ENCODE measurements around the gene MAEA. TPM values are rescaled to one million over a fixed set of nuclear protein-coding genes. Genes with fewer than 3 reads are reported as not detected.

MAEA gene
- total RNA-seq, 1 experiment from 2014 or later = 81.1 TPM

GRCh38 chr4:1381944-1382541 lies 92.4 kb downstream of the MAEA start:
- DNase-seq = no peak
- Mint-ChIP-seq H3K4me3 (ENCODE audit: unreplicated experiment) (no peak overlapping the region), H3K27ac (ENCODE audit: unreplicated experiment) (no peak overlapping the region), H3K4me1 (ENCODE audit: low read depth, unreplicated experiment) (no peaks in the 10 kb centered on the region), H3K27me3 (ENCODE audit: insufficient read depth, unreplicated experiment) (no peaks in the 10 kb centered on the region), H3K36me3 (ENCODE audit: insufficient read depth, unreplicated experiment) (no peaks in the 10 kb centered on the region), H3K9me3 (ENCODE audit: unreplicated experiment) (no peaks in the 10 kb centered on the region)
- no peaks in the 10 kb centered on the region for H3K4me1 ChIP-seq
- no peaks in the 10 kb centered on the region for H3K36me3 ChIP-seq (ENCODE audit: control insufficient read depth, insufficient read depth, low read length)
- intact Hi-C loops (cut with micrococcal nuclease; ENCODE audit: unreplicated experiment) = no loop called here
- H3K9me3 ChIP-seq = no peaks in the 10 kb centered on the region
- no peak overlapping the region for H3K4me3 ChIP-seq (ENCODE audit: low read depth, low read length)
- ChIA-PET POLR2A (no interaction called here), CTCF (interaction anchor here (0.7 kb wide), 1 partner anchor 223 kb away, joined by 13 read pairs; no protein-coding TSS in a partner anchor)
- no peak for TF ChIP-seq CTCF (IDR thresholded peaks at IDR 0.05; ENCODE audit: insufficient read depth in 1 of 2, low read depth in 1 of 2, low read length in 1 of 2, severe bottlenecking in 1 of 2, unreplicated experiment in 1 of 2)
- no peaks in the 10 kb centered on the region for H3K27me3 ChIP-seq (replicated peaks; ENCODE audit: control insufficient read depth, insufficient read depth, low read length)
- BruUV-seq (replicated peaks) = no TSS peak

- Histone ChIP-seq H3K27me3 (replicated peaks; ENCODE audit: control insufficient read depth, insufficient read depth, low read length) (no peaks in the 10 kb centered on the region), H3K36me3 (ENCODE audit: control insufficient read depth, insufficient read depth, low read length) (no peaks in the 10 kb centered on the region), H3K4me3 (ENCODE audit: low read depth, low read length) (no peak overlapping the region), H3K9me3 (no peaks in the 10 kb centered on the region), H3K4me1 (no peaks in the 10 kb centered on the region)
- BruUV-seq (replicated peaks) = no TSS peak
- POLR2A ChIA-PET = no interaction called here
- peaks cover under 1% of the 10 kb centered on the region for H3K9me3 Mint-ChIP-seq (ENCODE audit: unreplicated experiment)
- TF ChIP-seq CTCF (IDR thresholded peaks at IDR 0.05; ENCODE audit: insufficient read depth in 1 of 2, low read depth in 1 of 2, low read length in 1 of 2, severe bottlenecking in 1 of 2, unreplicated experiment in 1 of 2) = no peak
- DNase-seq = no peak
- H3K4me3 Mint-ChIP-seq (ENCODE audit: unreplicated experiment) = no peak overlapping the region
- H3K27ac Mint-ChIP-seq (ENCODE audit: unreplicated experiment) = no peak overlapping the region
- H3K27me3 Mint-ChIP-seq (ENCODE audit: insufficient read depth, unreplicated experiment) = no peaks in the 10 kb centered on the region
- H3K4me1 Mint-ChIP-seq (ENCODE audit: low read depth, unreplicated experiment) = no peaks in the 10 kb centered on the region
- no peaks in the 10 kb centered on the region for H3K36me3 Mint-ChIP-seq (ENCODE audit: insufficient read depth, unreplicated experiment)
- CTCF ChIA-PET = no interaction called here
- intact Hi-C loops (cut with micrococcal nuclease; ENCODE audit: unreplicated experiment) = no loop called here
These were observed 93.4 kb downstream of the MAEA start for GRCh38 chr4:1382776-1383727.

GRCh38 chr4:1383728-1384591 lies 94.3 kb downstream of the MAEA start:
- Mint-ChIP-seq H3K27ac (ENCODE audit: unreplicated experiment) (no peak overlapping the region), H3K4me1 (ENCODE audit: low read depth, unreplicated experiment) (no peaks in the 10 kb centered on the region), H3K27me3 (ENCODE audit: insufficient read depth, unreplicated experiment) (no peaks in the 10 kb centered on the region), H3K4me3 (ENCODE audit: unreplicated experiment) (no peak overlapping the region), H3K36me3 (ENCODE audit: insufficient read depth, unreplicated experiment) (no peaks in the 10 kb centered on the region), H3K9me3 (ENCODE audit: unreplicated experiment) (peaks cover 10% of the 10 kb centered on the region)
- intact Hi-C loops (cut with micrococcal nuclease; ENCODE audit: unreplicated experiment) = no loop called here
- Histone ChIP-seq H3K9me3 (no peaks in the 10 kb centered on the region), H3K27me3 (replicated peaks; ENCODE audit: control insufficient read depth, insufficient read depth, low read length) (no peaks in the 10 kb centered on the region), H3K36me3 (ENCODE audit: control insufficient read depth, insufficient read depth, low read length) (no peaks in the 10 kb centered on the region), H3K4me1 (no peaks in the 10 kb centered on the region), H3K4me3 (ENCODE audit: low read depth, low read length) (no peak overlapping the region)
- CTCF ChIA-PET = no interaction called here
- DNase-seq = no peak
- no TSS peak for BruUV-seq (replicated peaks)
- POLR2A ChIA-PET = no interaction called here
- TF ChIP-seq CTCF (IDR thresholded peaks at IDR 0.05; ENCODE audit: insufficient read depth in 1 of 2, low read depth in 1 of 2, low read length in 1 of 2, severe bottlenecking in 1 of 2, unreplicated experiment in 1 of 2) = no peak
